Measurements from ENCODE around the gene TGIF2. TPM values are rescaled to one million over a fixed set of nuclear protein-coding genes. Genes with fewer than 3 reads are reported as not detected.

TGIF2 gene
- total RNA-seq, 1 experiment from 2014 or later: 71.1 TPM

DNA sequence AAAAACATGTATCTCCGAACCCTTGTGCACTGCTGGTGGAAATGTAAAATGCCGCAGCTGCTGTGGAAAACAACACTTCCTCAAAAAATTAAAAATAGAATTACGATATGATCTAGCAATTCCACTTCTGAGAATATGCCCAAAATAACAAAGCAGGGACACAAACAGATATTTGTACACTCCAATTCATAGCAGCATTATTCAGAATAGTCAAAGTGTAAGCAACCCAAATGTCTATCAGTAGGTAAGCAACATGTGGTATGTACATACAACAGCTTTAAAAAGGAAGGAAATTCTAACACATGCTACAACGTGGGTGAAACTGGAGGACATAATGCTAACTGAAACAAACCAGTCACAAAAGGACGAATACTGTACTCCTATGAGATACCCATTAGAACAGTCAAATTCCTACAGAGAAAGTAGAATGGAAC, 26.5 kb downstream of the TGIF2 start:
- CTCF ChIA-PET: interaction anchor here (1.4 kb wide), 2 partner anchors 8 to 22 kb away, joined by 3 to 4 read pairs; no protein-coding TSS in a partner anchor

GRCh38 chr20:36601540-36601939, 28.1 kb downstream of the TGIF2 start:
- no peak overlapping the region for H3K27ac Mint-ChIP-seq
- H3K27me3 Mint-ChIP-seq (ENCODE audit: low read depth): no peaks in the 10 kb centered on the region; the same call in 1 of the 2 replicates
- no peaks in the 10 kb centered on the region for H3K36me3 Mint-ChIP-seq
- ATAC-seq (no peak), DNase-seq (ENCODE audit: low spot score) (no peak)
- H3K9me3 Mint-ChIP-seq: no peaks in the 10 kb centered on the region
- ChIA-PET CTCF (interaction anchor here (1.4 to 1.5 kb wide), 2 partner anchors 9 to 54 kb away, joined by 3 to 4 read pairs; no protein-coding TSS in a partner anchor), POLR2A (no interaction called here)
- no peak overlapping the region for H3K4me3 Mint-ChIP-seq
- TF ChIP-seq E2F1 (CRISPR knock-in tag; IDR thresholded peaks at IDR 0.05) (no peak), AR (CRISPR knock-in tag; IDR thresholded peaks at IDR 0.05) (no peak), ZNF416 (CRISPR knock-in tag; IDR thresholded peaks at IDR 0.05) (no peak), FOXK1 (CRISPR knock-in tag; IDR thresholded peaks at IDR 0.05) (no peak), KAT7 (CRISPR knock-in tag; IDR thresholded peaks at IDR 0.05; ENCODE audit: borderline replicate concordance) (no peak), TP53 (CRISPR knock-in tag; IDR thresholded peaks at IDR 0.05) (no peak)
- peaks cover 28% of the 10 kb centered on the region for H3K4me1 Mint-ChIP-seq

More for the DNA sequence above, 26.5 kb downstream of the TGIF2 start:
- no peak overlapping the region for H3K4me3 Mint-ChIP-seq
- TF ChIP-seq ZNF396 (CRISPR knock-in tag; IDR thresholded peaks at IDR 0.05; ENCODE audit: borderline replicate concordance) (no peak), JAZF1 (CRISPR knock-in tag; IDR thresholded peaks at IDR 0.05) (no peak), FOXP1 (CRISPR knock-in tag; IDR thresholded peaks at IDR 0.05; ENCODE audit: borderline replicate concordance) (no peak), OVOL2 (CRISPR knock-in tag; IDR thresholded peaks at IDR 0.05; ENCODE audit: borderline replicate concordance) (no peak), MAX (CRISPR knock-in tag; IDR thresholded peaks at IDR 0.05) (no peak), NFATC4 (CRISPR knock-in tag; IDR thresholded peaks at IDR 0.05) (no peak), CBFB (CRISPR knock-in tag; IDR thresholded peaks at IDR 0.05; ENCODE audit: low read depth) (no peak), E2F1 (CRISPR knock-in tag; IDR thresholded peaks at IDR 0.05) (no peak), ZNF263 (CRISPR knock-in tag; IDR thresholded peaks at IDR 0.05; ENCODE audit: low read depth) (no peak), SP1 (CRISPR knock-in tag; conservative IDR thresholded peaks at IDR 0.05) (no peak), FOXJ3 (CRISPR knock-in tag; IDR thresholded peaks at IDR 0.05; ENCODE audit: borderline replicate concordance) (no peak), SOX15 (CRISPR knock-in tag; IDR thresholded peaks at IDR 0.05) (no peak), TEAD4 (CRISPR knock-in tag; IDR thresholded peaks at IDR 0.05) (no peak), TEAD1 (CRISPR knock-in tag; IDR thresholded peaks at IDR 0.05) (no peak), SMAD4 (CRISPR knock-in tag; IDR thresholded peaks at IDR 0.05) (no peak), ATF1 (CRISPR knock-in tag; IDR thresholded peaks at IDR 0.05) (no peak)
- TF ChIP-seq, protein P1, sequence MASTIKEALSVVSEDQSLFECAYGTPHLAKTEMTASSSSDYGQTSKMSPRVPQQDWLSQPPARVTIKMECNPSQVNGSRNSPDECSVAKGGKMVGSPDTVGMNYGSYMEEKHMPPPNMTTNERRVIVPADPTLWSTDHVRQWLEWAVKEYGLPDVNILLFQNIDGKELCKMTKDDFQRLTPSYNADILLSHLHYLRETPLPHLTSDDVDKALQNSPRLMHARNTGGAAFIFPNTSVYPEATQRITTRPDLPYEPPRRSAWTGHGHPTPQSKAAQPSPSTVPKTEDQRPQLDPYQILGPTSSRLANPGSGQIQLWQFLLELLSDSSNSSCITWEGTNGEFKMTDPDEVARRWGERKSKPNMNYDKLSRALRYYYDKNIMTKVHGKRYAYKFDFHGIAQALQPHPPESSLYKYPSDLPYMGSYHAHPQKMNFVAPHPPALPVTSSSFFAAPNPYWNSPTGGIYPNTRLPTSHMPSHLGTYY (CRISPR knock-in tag; IDR thresholded peaks at IDR 0.05): no peak
- DNase-seq (ENCODE audit: low spot score) (no peak), ATAC-seq (no peak)
- no peaks in the 10 kb centered on the region for H3K9me3 Mint-ChIP-seq
- peaks cover 4% of the 10 kb centered on the region; the same call in 1 of the 2 replicates for H3K36me3 Mint-ChIP-seq
- no peak overlapping the region for H3K27ac Mint-ChIP-seq
- POLR2A ChIA-PET: no interaction called here
- no peaks in the 10 kb centered on the region; the same call in 1 of the 2 replicates for H3K27me3 Mint-ChIP-seq (ENCODE audit: low read depth)
- H3K4me1 Mint-ChIP-seq: peaks cover 23% of the 10 kb centered on the region
